Measurements from ENCODE around the gene PHLDB3.

GRCh38 chr19:43504426-43505185 lies at the start of gene PHLDB3:
- TF ChIP-seq, protein P1, sequence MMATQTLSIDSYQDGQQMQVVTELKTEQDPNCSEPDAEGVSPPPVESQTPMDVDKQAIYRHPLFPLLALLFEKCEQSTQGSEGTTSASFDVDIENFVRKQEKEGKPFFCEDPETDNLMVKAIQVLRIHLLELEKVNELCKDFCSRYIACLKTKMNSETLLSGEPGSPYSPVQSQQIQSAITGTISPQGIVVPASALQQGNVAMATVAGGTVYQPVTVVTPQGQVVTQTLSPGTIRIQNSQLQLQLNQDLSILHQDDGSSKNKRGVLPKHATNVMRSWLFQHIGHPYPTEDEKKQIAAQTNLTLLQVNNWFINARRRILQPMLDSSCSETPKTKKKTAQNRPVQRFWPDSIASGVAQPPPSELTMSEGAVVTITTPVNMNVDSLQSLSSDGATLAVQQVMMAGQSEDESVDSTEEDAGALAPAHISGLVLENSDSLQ (IDR thresholded peaks at IDR 0.05): no peak
- TF ChIP-seq HDGF (IDR thresholded peaks at IDR 0.05; ENCODE audit: borderline replicate concordance): no peak
- no peak for TF ChIP-seq SP1 (IDR thresholded peaks at IDR 0.05)
